Lung microvascular endothelial cell (primary cell): Measurements from ENCODE around the gene CNST. TPM values are rescaled to one million over a fixed set of nuclear protein-coding genes. Genes with fewer than 3 reads are reported as not detected.
"Not testable (repeated sequence)": the region's sequence is repeated elsewhere in the genome, so short reads cannot be mapped to it uniquely, and the experiment has no call there.

Experiments
- DNase-seq, 2 donors: peaks; one replicate each; pipeline versions ENCODE4 v3.0.0 to v3.0.0-alpha.2; 2010; ENCODE audit warnings: low read depth in 2 of 2
- total RNA-seq: library from RNA; depleted of rRNA; stranded (reverse); fragments of >200 nt; gene quantifications from 2 replicates; pipeline ENCODE4 v1.2.1, GENCODE V29; 2014

Gene CNST
- total RNA-seq, 1 donor from 2014 or later = 32.5 TPM

- DNase-seq = no peak
Measured at GRCh38 chr1:246617768-246618167, 51.5 kb downstream of the CNST start.

DNA sequence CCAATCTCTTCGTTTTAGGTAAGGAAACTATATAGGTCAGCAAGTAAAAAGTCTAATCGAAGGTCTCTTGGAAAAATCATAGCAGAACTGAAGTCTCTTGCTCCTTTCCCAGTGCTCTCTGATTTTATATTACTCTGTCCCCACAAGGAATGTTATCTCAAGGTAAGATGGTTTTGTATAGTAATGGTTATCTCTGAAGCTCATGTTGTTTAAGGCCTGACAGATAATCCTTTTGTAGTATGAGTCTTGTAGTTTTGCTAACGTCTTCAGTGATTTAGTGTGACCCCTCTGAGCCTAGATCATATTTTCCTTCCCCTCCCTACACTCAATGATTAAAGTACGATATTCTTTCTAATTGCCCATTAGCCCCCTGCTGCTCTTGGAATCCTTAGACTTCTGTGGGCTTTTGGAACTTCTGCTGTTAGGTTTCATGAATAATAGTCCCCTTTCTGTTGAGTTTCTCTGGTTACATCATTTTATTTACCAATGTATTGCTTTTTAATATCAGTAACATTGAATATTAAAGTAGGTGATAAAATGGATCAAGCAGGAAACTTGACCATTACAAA is 52.1 kb downstream of the CNST start:
- no peak for DNase-seq

DNA sequence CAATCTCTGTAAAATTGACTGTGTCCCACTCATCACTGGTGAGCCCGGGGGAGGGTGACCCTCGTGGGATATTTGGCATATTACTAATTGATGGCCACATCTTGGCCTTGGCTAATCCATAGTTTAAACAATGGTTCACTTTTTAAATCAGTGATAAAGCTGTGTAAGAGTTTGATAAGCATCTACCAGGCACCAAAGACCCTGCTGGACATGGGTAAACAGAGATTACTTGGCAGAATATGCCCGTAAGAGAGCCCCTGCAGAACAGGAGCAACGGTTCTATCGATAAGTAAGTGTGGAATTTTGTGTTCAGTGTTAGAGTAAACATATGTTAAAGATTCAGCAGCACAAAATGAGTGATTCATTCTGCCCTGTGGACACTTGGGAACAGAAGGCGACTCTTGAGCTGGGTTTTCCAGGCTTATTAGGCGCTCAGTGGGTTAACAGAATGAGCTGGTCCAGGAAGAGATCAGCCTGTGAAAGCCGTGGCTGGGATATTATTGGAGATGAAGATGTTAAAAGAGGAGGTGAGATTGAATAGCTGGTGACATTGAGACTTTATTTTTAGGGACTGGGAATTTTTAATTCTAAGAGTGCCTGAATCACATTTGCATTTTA is 55.9 kb downstream of the CNST start:
- DNase-seq = no peak

GRCh38 chr1:246624091-246624490 is 57.8 kb downstream of the CNST start:
- DNase-seq = no peak

DNA sequence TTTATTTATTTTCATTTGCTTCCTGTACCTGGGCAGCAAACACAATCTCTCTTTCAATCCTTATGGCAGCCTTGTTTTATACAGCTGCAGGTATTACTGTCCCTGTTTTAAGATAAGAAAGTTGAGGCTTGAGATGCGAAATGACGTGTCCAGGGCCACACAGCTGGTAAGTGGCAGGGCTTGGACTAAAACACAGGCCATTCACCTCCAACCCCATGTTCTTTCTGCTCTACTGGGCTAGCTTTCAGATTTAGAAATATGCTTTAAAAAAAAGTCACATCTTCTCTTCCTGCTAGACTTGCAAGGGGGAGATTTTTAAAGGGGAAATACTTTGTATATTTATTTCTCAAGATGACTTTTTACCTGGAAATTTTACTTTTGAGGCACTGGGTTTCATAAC is 62.8 kb downstream of the CNST start:
- DNase-seq = no peak

DNA sequence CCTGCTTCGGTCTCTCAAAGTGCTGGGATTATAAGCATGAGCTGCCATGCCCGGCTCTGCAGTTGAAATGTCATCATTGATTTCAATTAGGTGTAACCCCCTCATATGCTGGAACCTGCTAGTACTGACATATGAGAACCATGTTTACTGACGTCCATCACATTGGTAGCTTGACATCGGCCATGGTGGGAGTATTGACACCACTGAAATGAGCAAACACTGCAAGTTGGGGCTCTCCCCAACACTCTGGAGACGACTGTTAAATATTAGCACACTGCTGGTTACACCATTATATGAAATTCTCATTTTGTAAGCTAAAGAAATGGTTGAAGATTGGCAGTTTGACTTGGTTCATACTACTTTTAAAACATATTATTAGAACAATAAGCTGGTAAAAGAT is 63.7 kb downstream of the CNST start:
- DNase-seq = no peak

DNA sequence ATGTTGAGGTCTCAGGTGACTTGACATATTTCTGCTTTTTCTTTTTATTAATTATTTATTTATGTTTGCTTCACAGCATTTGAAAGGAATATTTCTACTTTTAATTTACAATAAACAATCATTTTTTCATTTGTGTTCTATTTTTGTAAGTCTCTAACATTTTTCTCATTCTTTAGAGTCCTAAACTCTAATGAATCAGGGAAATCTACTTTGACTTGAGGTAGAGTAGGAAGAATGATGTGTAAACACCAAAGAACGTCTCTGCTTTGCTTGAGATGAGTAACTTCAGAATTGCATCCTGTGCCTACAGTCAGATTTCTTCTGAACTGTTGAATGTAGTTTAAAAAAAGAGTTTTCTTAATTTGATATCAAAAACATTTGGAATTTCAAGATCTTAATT is 65.2 kb downstream of the CNST start:
- peak in 1 of 2 donors; percentile 67 for DNase-seq

DNA sequence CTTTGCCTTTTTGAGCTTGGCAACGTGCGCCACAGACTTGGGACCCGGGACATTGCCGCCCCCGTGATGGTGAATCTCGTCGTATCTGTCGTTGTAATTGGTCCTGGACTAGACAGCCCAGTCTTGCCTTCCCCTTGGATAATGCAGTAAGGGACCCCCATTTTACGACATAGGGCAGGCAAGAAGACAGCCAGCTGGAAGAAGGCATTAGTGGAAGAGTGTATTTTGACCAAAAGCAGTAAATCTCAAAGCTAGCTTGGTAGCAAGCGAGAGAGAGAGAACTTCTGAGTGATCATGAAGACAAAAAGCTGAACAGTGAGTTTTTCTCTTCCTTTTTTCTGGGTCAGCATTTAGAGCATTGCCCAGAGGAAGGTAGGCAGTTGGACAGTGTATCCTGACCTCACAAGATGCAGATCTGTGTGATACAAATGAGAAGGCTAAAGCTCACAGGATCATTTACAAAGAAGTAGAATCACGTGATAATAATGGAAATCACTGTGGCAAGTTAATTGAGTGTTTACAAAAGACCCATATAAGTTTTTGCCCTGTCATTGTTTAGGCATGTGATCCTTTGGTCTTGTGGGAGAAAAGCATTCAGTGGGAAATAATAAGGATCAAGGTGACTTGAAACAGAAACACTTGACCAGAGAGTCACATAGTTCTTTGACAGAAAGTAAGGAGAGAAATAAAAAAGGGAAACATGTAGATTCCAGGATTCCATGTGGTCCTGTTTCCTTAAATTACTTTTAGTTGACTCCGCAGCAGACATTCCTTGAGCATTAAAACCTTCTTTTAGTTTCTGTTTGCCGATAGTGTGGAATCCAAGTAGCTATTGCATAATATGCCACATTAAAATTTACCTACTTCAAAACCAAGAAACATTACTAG is 66.3 kb downstream of the CNST start:
- peak in 1 of 2 donors; percentile 73 for DNase-seq

GRCh38 chr1:246634659-246635058 is 68.4 kb downstream of the CNST start:
- not testable (repeated sequence) for DNase-seq

- no peak for DNase-seq
Measured at GRCh38 chr1:246638941-246639655, 72.8 kb downstream of the CNST start.

DNA sequence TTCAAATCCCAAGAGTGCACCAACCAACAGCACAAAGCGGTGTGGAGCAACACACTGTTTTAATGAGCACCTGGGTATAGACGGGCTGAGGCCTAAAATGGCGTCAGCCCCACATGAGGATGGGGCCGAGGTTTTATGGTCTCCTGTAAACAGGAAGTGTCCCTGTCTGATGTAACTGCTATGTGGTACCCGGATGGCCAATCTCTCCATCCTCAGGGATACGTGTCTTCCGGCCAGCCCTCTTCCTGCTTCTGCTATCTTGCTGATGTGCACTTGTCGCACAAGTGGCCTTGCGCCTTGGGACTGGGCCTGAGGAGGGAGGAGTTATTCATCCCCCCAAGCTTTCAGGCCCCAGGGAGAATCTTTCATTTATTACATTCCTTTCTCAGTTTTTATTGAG is 73.5 kb downstream of the CNST start:
- no peak for DNase-seq

DNA sequence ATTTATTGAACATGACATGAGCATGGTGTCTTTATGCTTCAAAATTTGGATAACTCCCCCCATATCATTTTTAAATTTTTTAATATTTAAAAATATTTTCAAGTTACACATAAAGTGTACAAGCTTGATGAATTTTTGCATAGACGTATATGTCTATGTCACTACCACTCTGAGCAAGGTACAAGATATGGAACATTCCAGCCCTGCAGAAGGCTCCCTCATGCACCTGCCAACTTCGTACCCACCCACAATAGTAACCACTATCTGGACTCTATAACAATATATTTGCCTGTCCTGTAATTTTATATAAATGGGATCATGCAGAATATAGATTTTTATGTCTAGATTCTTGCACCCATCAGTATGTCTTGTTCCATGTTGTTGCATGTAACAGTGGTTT is 74.5 kb downstream of the CNST start:
- DNase-seq = no peak

GRCh38 chr1:246641394-246641793 is 75.1 kb downstream of the CNST start:
- peak in 1 of 2 donors; percentile 12 for DNase-seq

DNA sequence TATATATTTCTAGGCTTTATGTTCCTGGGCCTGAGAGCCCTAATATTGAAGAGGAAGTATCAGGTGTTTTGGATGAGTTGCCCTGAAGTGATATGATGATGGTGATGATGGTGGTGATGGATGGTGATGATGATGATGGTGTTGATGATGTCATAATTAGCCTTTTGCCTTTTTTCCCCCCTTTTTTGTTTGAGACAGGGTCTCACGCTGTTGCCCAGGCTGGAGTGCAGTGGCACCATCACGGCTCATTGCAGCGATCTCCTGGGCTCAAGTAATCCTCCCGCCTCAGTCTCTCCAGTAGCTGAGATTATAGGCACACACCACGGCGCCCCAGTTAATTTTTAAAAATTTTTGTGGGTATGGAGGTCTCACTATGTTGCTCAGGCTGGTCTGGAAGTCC is 76.5 kb downstream of the CNST start:
- no peak for DNase-seq

- DNase-seq = peak in 1 of 2 donors; percentile 7
Measured at GRCh38 chr1:246647113-246647512, 80.9 kb downstream of the CNST start.

GRCh38 chr1:246647513-246647912 is 81.3 kb downstream of the CNST start:
- no peak for DNase-seq

DNA sequence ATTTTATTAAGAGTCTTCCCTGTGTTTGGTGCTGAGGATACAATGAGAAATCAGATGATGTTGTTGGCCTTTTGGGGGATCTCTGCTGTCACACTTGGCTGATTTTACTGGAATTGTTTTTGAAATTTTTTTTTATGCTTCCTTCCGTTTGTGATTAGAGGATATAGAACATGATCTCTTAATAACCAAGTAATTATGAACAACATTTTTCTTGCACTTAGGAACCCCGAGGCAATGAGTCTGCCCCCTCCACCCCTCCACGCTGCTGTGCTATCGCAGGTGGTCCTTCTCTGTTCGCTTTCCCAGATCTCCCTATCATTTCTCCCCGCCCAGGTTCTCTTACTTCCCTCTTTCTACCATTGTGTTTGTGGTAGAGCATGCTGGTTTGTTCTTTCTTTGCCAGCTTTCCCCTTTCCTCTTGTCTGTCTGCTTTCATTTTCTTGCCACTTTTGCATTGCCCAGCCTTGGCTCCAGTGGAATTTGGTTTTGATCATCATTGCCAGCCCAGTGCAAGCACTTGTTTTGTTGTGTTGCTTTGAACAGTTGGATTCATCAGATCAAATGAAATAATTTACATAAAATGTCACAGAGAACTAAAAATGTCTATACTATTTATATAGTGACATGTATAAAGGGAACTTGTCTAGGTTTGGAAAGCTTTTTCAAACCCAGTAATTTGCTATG is 84.9 kb downstream of the CNST start:
- DNase-seq = peak in 1 of 2 donors; percentile 17

GRCh38 chr1:246658567-246658966 is 92.3 kb downstream of the CNST start:
- DNase-seq = no peak

GRCh38 chr1:246659594-246660140 is 93.4 kb downstream of the CNST start:
- no peak for DNase-seq

GRCh38 chr1:246661451-246661850 is 95.2 kb downstream of the CNST start:
- no peak for DNase-seq

- no peak for DNase-seq
Measured at GRCh38 chr1:246667773-246668172, 101.5 kb downstream of the CNST start.
